Stomach (tissue), 9 donors: ENCODE measurements around the gene RAMP1. TPM values are rescaled to one million over a fixed set of nuclear protein-coding genes. Genes with fewer than 3 reads are reported as not detected.
A peak's percentile ranks its signal among the peaks of the same experiment; 100 is the strongest.
"Not testable (repeated sequence)": the region's sequence is repeated elsewhere in the genome, so short reads cannot be mapped to it uniquely, and the experiment has no call there.

Source experiments
- DNase-seq, 2 donors: peaks; one replicate each; pipeline versions ENCODE4 v3.0.0 to v3.0.0-alpha.2; 2013 to 2019
- H3K27ac ChIP-seq, 5 donors: fragments of 200-600 bp in 4 of 5; sonication (generic) in 4 of 5; one replicate each; pipeline ENCODE4 v1.5.1; 2013 to 2019; ENCODE audit warnings: mild to moderate bottlenecking in 1 of 5, moderate library complexity in 1 of 5
- H3K27me3 ChIP-seq, 3 donors: fragments of 200-600 bp; sonication (generic); one replicate each; pipeline ENCODE4 v1.5.1; 2017 to 2019; ENCODE audit warnings: mixed run types in 1 of 3
- H3K36me3 ChIP-seq, 4 donors: fragments of 200-600 bp; sonication (generic); 1 replicate in 3 of 4; 2 replicates in 1 of 4; pipeline ENCODE4 v1.5.1; 2016 to 2019
- H3K4me1 ChIP-seq, 4 donors: fragments of 200-600 bp; sonication (generic); one replicate each; pipeline ENCODE4 v1.5.1; 2016 to 2019
- H3K4me3 ChIP-seq, 4 donors: fragments of 200-600 bp; sonication (generic) in 3 of 4; one replicate each; pipeline ENCODE4 v1.5.1; 2016 to 2019; ENCODE audit warnings: mild to moderate bottlenecking in 1 of 4
- H3K9me3 ChIP-seq, 4 donors: fragments of 200-600 bp; sonication (generic); one replicate each; pipeline ENCODE4 v1.5.1; 2016 to 2019
- EP300 ChIP-seq: sonication (generic); formaldehyde crosslinking; IDR thresholded peaks from one replicate; pipeline ENCODE4 v1.6.1; 2017; ENCODE audit warnings: antibody characterized with exemption
- POLR2A ChIP-seq, 4 donors: fragments of 450-650 bp; IDR thresholded peaks; one replicate each; pipeline ENCODE4 v1.6.1; 2016; ENCODE audit warnings: antibody characterized with exemption in 4 of 4, control low read depth in 2 of 4, mild to moderate bottlenecking in 1 of 4, moderate library complexity in 1 of 4
- POLR2AphosphoS5 ChIP-seq, 3 donors: sonication (generic); formaldehyde crosslinking; IDR thresholded peaks; one replicate each; pipeline ENCODE4 v1.6.1; 2016; ENCODE audit warnings: antibody characterized with exemption in 3 of 3
- WGBS, 5 donors: extraction: QIAGEN DNeasy Blood & Tissue Kit in 3 of 5; methylation state at CpG; one replicate each; pipeline versions ENCODE4 v1.1.5 to v1.1.7; 2013 to 2018; 5-methylcytosine and 5-hydroxymethylcytosine counted together
- intact Hi-C: fragments of 100-400 bp; cut with DNase I; formaldehyde crosslinking; loops from one replicate; pipeline ENCODE4 v1.15.1; 2023; ENCODE audit warnings: low total_unique reads
- polyA plus RNA-seq, 3 donors: library from polyadenylated mRNA; stranded (reverse); fragments of 200-250 nt; gene quantifications; one replicate each; pipeline ENCODE4 v1.2.3, GENCODE V29; 2013
- total RNA-seq, 5 donors: library from RNA; depleted of rRNA; stranded (reverse); fragments of >200 nt; gene quantifications; one replicate each; pipeline versions ENCODE4 v1.1.0 to v1.2.3, GENCODE V29; 2014 to 2016
- TF ChIP-seq, protein P1 (sequence below), 7 experiments: fragments of 450-650 bp in 4 of 7; fragments of 200-600 bp in 3 of 7; sonication (generic) in 3 of 7; IDR thresholded peaks; one replicate each; pipeline ENCODE4 v1.5.1; 2016 to 2019; ENCODE audit warnings: antibody characterized with exemption in 7 of 7, control low read depth in 2 of 7, mild to moderate bottlenecking in 1 of 7
- donor health status: healthy with polysubstance abuse.
- donor health status: Bipolar disorder and iron deficiency.
- donor health status: healthy.

Gene RAMP1
- total and polyA plus RNA-seq, 8 donors = 0.87 to 113 (median 31.8) TPM

- Histone ChIP-seq H3K36me3 (no peaks in the 10 kb centered on the region), H3K27ac (peak overlapping the region in 3 of 5 donors; percentile 83 to 93 (median 91)), H3K27me3 (peaks cover 0 to 17% (median 4%) of the 10 kb centered on the region in 3 donors), H3K9me3 (no peaks in the 10 kb centered on the region), H3K4me1 (peaks cover 25 to 73% (median 42%) of the 10 kb centered on the region in 4 donors), H3K4me3 (no peak overlapping the region)
- peak in 1 of 2 donors; percentile 67 for DNase-seq
- 61 to 76% (median 70%) methylated on average over 8 to 9 of the region's 9 CpGs for WGBS, 5 donors
- TF ChIP-seq, protein P1, sequence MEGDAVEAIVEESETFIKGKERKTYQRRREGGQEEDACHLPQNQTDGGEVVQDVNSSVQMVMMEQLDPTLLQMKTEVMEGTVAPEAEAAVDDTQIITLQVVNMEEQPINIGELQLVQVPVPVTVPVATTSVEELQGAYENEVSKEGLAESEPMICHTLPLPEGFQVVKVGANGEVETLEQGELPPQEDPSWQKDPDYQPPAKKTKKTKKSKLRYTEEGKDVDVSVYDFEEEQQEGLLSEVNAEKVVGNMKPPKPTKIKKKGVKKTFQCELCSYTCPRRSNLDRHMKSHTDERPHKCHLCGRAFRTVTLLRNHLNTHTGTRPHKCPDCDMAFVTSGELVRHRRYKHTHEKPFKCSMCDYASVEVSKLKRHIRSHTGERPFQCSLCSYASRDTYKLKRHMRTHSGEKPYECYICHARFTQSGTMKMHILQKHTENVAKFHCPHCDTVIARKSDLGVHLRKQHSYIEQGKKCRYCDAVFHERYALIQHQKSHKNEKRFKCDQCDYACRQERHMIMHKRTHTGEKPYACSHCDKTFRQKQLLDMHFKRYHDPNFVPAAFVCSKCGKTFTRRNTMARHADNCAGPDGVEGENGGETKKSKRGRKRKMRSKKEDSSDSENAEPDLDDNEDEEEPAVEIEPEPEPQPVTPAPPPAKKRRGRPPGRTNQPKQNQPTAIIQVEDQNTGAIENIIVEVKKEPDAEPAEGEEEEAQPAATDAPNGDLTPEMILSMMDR (IDR thresholded peaks at IDR 0.05) = no peak
- TF ChIP-seq POLR2AphosphoS5 (IDR thresholded peaks at IDR 0.05) = peak in 2 of 3 donors; percentile 41 to 52
- TF ChIP-seq EP300 = no peak
- intact Hi-C loops = no loop called here
These were observed 5.7 kb downstream of the RAMP1 start for GRCh38 chr2:237864940-237865622.

GRCh38 chr2:237865623-237866041, 6.2 kb downstream of the RAMP1 start:
- 69 to 93% (median 90%) methylated on average over 7 of the region's 7 CpGs for WGBS, 5 donors
- DNase-seq = no peak
- no peak for TF ChIP-seq POLR2A (IDR thresholded peaks at IDR 0.05)
- TF ChIP-seq, protein P1 (IDR thresholded peaks at IDR 0.05) = no peak
- no peak for TF ChIP-seq EP300
- no peak for TF ChIP-seq POLR2AphosphoS5 (IDR thresholded peaks at IDR 0.05)
- intact Hi-C loops = no loop called here
- peak overlapping the region in 3 of 5 donors; percentile 83 to 93 (median 91) for H3K27ac ChIP-seq
- peaks cover 0 to 11% (median 2%) of the 10 kb centered on the region in 3 donors for H3K27me3 ChIP-seq
- no peaks in the 10 kb centered on the region for H3K9me3 ChIP-seq
- peaks cover 20 to 72% (median 39%) of the 10 kb centered on the region in 4 donors for H3K4me1 ChIP-seq
- H3K36me3 ChIP-seq = no peaks in the 10 kb centered on the region
- H3K4me3 ChIP-seq = no peak overlapping the region

GRCh38 chr2:237866101-237866621, 6.7 kb downstream of the RAMP1 start:
- WGBS, 5 donors = 66 to 79% (median 67%) methylated on average over 13 of the region's 13 CpGs
- Histone ChIP-seq H3K27me3 (peaks cover 0 to 7% (median 0%) of the 10 kb centered on the region in 3 donors), H3K36me3 (no peaks in the 10 kb centered on the region), H3K4me3 (no peak overlapping the region), H3K27ac (peak overlapping the region in 3 of 5 donors; percentile 83 to 93 (median 91)), H3K9me3 (no peaks in the 10 kb centered on the region), H3K4me1 (peaks cover 18 to 70% (median 36%) of the 10 kb centered on the region in 4 donors)
- TF ChIP-seq, protein P1 (IDR thresholded peaks at IDR 0.05) = no peak
- no peak for TF ChIP-seq POLR2A (IDR thresholded peaks at IDR 0.05)
- no peak for TF ChIP-seq EP300
- no peak for TF ChIP-seq POLR2AphosphoS5 (IDR thresholded peaks at IDR 0.05)
- intact Hi-C loops = no loop called here
- DNase-seq = no peak

GRCh38 chr2:237867465-237867864, 8.0 kb downstream of the RAMP1 start:
- Histone ChIP-seq H3K36me3 (no peaks in the 10 kb centered on the region), H3K27ac (peak overlapping the region in 3 of 5 donors; percentile 23 to 93 (median 78)), H3K4me3 (no peak overlapping the region), H3K4me1 (peaks cover 7 to 70% (median 26%) of the 10 kb centered on the region in 4 donors), H3K27me3 (peaks cover 0 to 7% (median 0%) of the 10 kb centered on the region in 3 donors), H3K9me3 (no peaks in the 10 kb centered on the region)
- intact Hi-C loops = no loop called here
- no peak for DNase-seq
- TF ChIP-seq POLR2AphosphoS5 (IDR thresholded peaks at IDR 0.05) (no peak), EP300 (no peak), POLR2A (IDR thresholded peaks at IDR 0.05) (no peak)
- TF ChIP-seq, protein P1 (IDR thresholded peaks at IDR 0.05) = no peak
- WGBS, 5 donors = 85 to 94% (median 91%) methylated on average over 10 of the region's 10 CpGs

- H3K4me3 ChIP-seq, H3K9me3 ChIP-seq, H3K36me3 ChIP-seq, intact Hi-C loops, DNase-seq, H3K27me3 ChIP-seq: not testable (repeated sequence)
- Histone ChIP-seq H3K27ac (peak overlapping the region in 3 of 5 donors; percentile 23 to 93 (median 78)), H3K4me1 (peaks cover under 1 to 70% (median 25%) of the 10 kb centered on the region in 4 donors)
- WGBS, 5 donors = 87 to 97% (median 94%) methylated on average over 4 of the region's 4 CpGs
These were observed 8.7 kb downstream of the RAMP1 start for GRCh38 chr2:237868074-237868473.
